A549 (cell line): ENCODE measurements around the gene JAM3. TPM values are rescaled to one million over a fixed set of nuclear protein-coding genes. Genes with fewer than 3 reads are reported as not detected.

ENCODE experiments used
- ATAC-seq, 2 experiments: fragments of 200-7000 bp in 1 of 2; fragments of >200 bp in 1 of 2; cut with Nextera tagmentation in 1 of 2; cut with Tn5 transposase in 1 of 2; 3 replicates each; pipeline versions ENCODE4 v1.8.0 to v1.9.1; 2018 to 2020; ENCODE audit warnings: mild to moderate bottlenecking in 1 of 2, moderate library complexity in 1 of 2
- CTCF ChIA-PET: fragments of 300-600 bp; sonication (Branson Sonifier 250); formaldehyde crosslinking; extraction: SDS; loops from one replicate; lab custom pipeline; 2021; ENCODE audit warnings: antibody characterized with exemption, inconsistent platforms; lab: Yijun Ruan, JAX
- POLR2A ChIA-PET: fragments of 350-600 bp; formaldehyde crosslinking; extraction: SDS; loops from one replicate; lab custom pipeline; 2021; ENCODE audit warnings: antibody characterized with exemption, inconsistent platforms; lab: Yijun Ruan, JAX
- DNase-seq, 2 experiments: peaks; one replicate each; pipeline versions ENCODE4 v3.0.0 to v3.0.0-alpha.2; 2011 to 2016; ENCODE audit warnings: low read depth in 1 of 2, low spot score in 1 of 2
- FAIRE-seq: peaks from 2 replicates; lab custom pipeline; 2011; peaks lifted over from hg19 to GRCh38; lab: Jason Lieb, UNC
- H3K27ac ChIP-seq, 2 experiments: fragments of >200 bp; sonication (Bioruptor Twin); formaldehyde crosslinking; 3 replicates each; pipeline ENCODE4 v1.5.1; 2016 to 2017
- H3K4me1 ChIP-seq: fragments of >200 bp; sonication (Bioruptor Twin); formaldehyde crosslinking; 3 replicates; pipeline ENCODE4 v1.6.1; 2016
- H3K4me2 ChIP-seq: fragments of >200 bp; sonication (Bioruptor Twin); formaldehyde crosslinking; 3 replicates; pipeline ENCODE4 v1.6.1; 2016
- H3K4me3 ChIP-seq: fragments of >200 bp; sonication (Bioruptor Twin); formaldehyde crosslinking; 3 replicates; pipeline ENCODE4 v1.5.1; 2016
- H3K9me3 ChIP-seq: fragments of >200 bp; sonication (Bioruptor Twin); formaldehyde crosslinking; 3 replicates; pipeline ENCODE4 v1.6.1; 2016
- EHMT2 ChIP-seq: fragments of 200-600 bp; sonication (generic); IDR thresholded peaks from 2 replicates; pipeline ENCODE4 v1.6.1; 2016; ENCODE audit warnings: antibody characterized with exemption, low read depth, mild to moderate bottlenecking, moderate library complexity
- ESRRA ChIP-seq: fragments of 150-350 bp; IDR thresholded peaks from 2 replicates; pipeline ENCODE4 v1.6.1; 2014; ENCODE audit warnings: mild to moderate bottlenecking, low read length, borderline replicate concordance
- FOSB ChIP-seq: fragments of 250-450 bp; sonication (Bioruptor Pico); IDR thresholded peaks from 2 replicates; pipeline ENCODE4 v1.5.0; 2020; ENCODE audit warnings: mild to moderate bottlenecking, moderate library complexity
- FOXS1 ChIP-seq: fragments of 250-450 bp; sonication (Bioruptor Pico); IDR thresholded peaks from 2 replicates; pipeline ENCODE4 v1.5.0; 2020; ENCODE audit warnings: mild to moderate bottlenecking, moderate library complexity
- HDAC2 ChIP-seq: fragments of 200-600 bp; sonication (generic); IDR thresholded peaks from 2 replicates; pipeline ENCODE4 v1.6.1; 2016
- HOXB13 ChIP-seq: fragments of 250-450 bp; sonication (Bioruptor Pico); IDR thresholded peaks from 2 replicates; pipeline ENCODE4 v1.5.0; 2020; ENCODE audit warnings: low read depth, mild to moderate bottlenecking, moderate library complexity
- JUN ChIP-seq, 2 experiments: fragments of >200 bp; sonication (Bioruptor Twin); formaldehyde crosslinking; IDR thresholded peaks; 2 replicates in 1 of 2; 3 replicates in 1 of 2; pipeline ENCODE4 v1.6.1; 2016 to 2017
- KDM5A ChIP-seq: fragments of 200-600 bp; sonication (generic); IDR thresholded peaks from 2 replicates; pipeline ENCODE4 v1.6.1; 2016; ENCODE audit warnings: antibody characterized with exemption, mild to moderate bottlenecking
- MYC ChIP-seq: IDR thresholded peaks from 2 replicates; pipeline ENCODE4 v1.6.1; 2012; ENCODE audit warnings: mild to moderate bottlenecking, inconsistent platforms, low read length, improper control_type of control experiment, borderline replicate concordance
- NPAS2 ChIP-seq: fragments of 250-450 bp; sonication (Bioruptor Pico); IDR thresholded peaks from 2 replicates; pipeline ENCODE4 v1.8.0; 2022; ENCODE audit warnings: mild to moderate bottlenecking, moderate library complexity, borderline replicate concordance
- RAD21 ChIP-seq, 2 experiments: fragments of >200 bp in 1 of 2; sonication (Bioruptor Twin) in 1 of 2; formaldehyde crosslinking in 1 of 2; IDR thresholded peaks in 1 of 2; conservative IDR thresholded peaks in 1 of 2; 2 replicates in 1 of 2; 3 replicates in 1 of 2; pipeline ENCODE4 v1.6.1; 2012 to 2018; ENCODE audit warnings: inconsistent platforms in 1 of 2
- RARB ChIP-seq: fragments of 250-450 bp; sonication (Bioruptor Pico); IDR thresholded peaks from 2 replicates; pipeline ENCODE4 v1.8.0; 2021; ENCODE audit warnings: mild to moderate bottlenecking, moderate library complexity
- RCOR1 ChIP-seq: fragments of 150-350 bp; IDR thresholded peaks from 2 replicates; pipeline ENCODE4 v1.6.1; 2014; ENCODE audit warnings: antibody characterized with exemption, low read length, low read depth
- RNF2 ChIP-seq: fragments of 200-600 bp; sonication (generic); IDR thresholded peaks from 2 replicates; pipeline ENCODE4 v1.6.1; 2016; ENCODE audit warnings: low read depth, mild to moderate bottlenecking, antibody characterized with exemption, moderate library complexity, borderline replicate concordance
- SREBF2 ChIP-seq: fragments of 450-650 bp; IDR thresholded peaks from 2 replicates; pipeline ENCODE4 v1.6.1; 2014; ENCODE audit warnings: mild to moderate bottlenecking, moderate library complexity
- TFCP2L1 ChIP-seq: fragments of 250-450 bp; sonication (Bioruptor Pico); IDR thresholded peaks from 2 replicates; pipeline ENCODE4 v1.5.0; 2021; ENCODE audit warnings: mild to moderate bottlenecking
- TP53 ChIP-seq: fragments of 250-450 bp; sonication (Bioruptor Pico); IDR thresholded peaks from 2 replicates; pipeline ENCODE4 v1.5.0; 2021; ENCODE audit warnings: mild to moderate bottlenecking, moderate library complexity
- ZNF302 ChIP-seq: fragments of 250-450 bp; sonication (Bioruptor Pico); IDR thresholded peaks from 2 replicates; pipeline ENCODE4 v1.9.0; 2021; ENCODE audit warnings: inconsistent platforms, mild to moderate bottlenecking, moderate library complexity
- WGBS: methylation state at CpG from one replicate; pipeline ENCODE4 v1.1.6; 2017; ENCODE audit errors: missing lambda C conversion rate; 5-methylcytosine and 5-hydroxymethylcytosine counted together
- polyA plus RNA-seq, 4 experiments: library from polyadenylated mRNA; depleted of rRNA in 3 of 4; stranded (reverse); fragments of >200 nt; fragmentation: RNase III in 1 of 4; extraction: RNeasy Plus Mini Kit Qiagen cat#74134 plus additional on column Dnase treatment in 1 of 4; gene quantifications; 2 replicates in 3 of 4; 3 replicates in 1 of 4; pipeline ENCODE4 v1.2.3, GENCODE V29; 2011 to 2017
- TF ChIP-seq, protein P1 (sequence below): IDR thresholded peaks from 2 replicates; pipeline ENCODE4 v1.6.1; 2012
- TF ChIP-seq, protein P2 (sequence below): fragments of 250-450 bp; sonication (Bioruptor Pico); IDR thresholded peaks from 2 replicates; pipeline ENCODE4 v1.5.0; 2021; ENCODE audit warnings: mild to moderate bottlenecking, moderate library complexity, borderline replicate concordance
- TF ChIP-seq, protein P3 (sequence below): fragments of 250-450 bp; sonication (Bioruptor Pico); IDR thresholded peaks from 2 replicates; pipeline ENCODE4 v1.5.0; 2020; ENCODE audit warnings: low read depth, mild to moderate bottlenecking, moderate library complexity
- TF ChIP-seq, protein P4 (sequence below): fragments of 200-600 bp; sonication (generic); IDR thresholded peaks from 2 replicates; pipeline ENCODE4 v1.6.1; 2016; ENCODE audit warnings: antibody characterized with exemption, mild to moderate bottlenecking, moderate library complexity
- TF ChIP-seq, protein P5 (sequence below): fragments of >200 bp; sonication (Bioruptor Twin); formaldehyde crosslinking; IDR thresholded peaks from 3 replicates; pipeline ENCODE4 v1.5.1; 2016
- TF ChIP-seq, protein P6 (sequence below): IDR thresholded peaks from 2 replicates; pipeline ENCODE4 v1.6.1; 2012; ENCODE audit warnings: low read depth, borderline replicate concordance
- TF ChIP-seq, protein P7 (sequence below): IDR thresholded peaks from 2 replicates; pipeline ENCODE4 v1.6.1; 2012
- TF ChIP-seq, protein P8 (sequence below): fragments of >200 bp; sonication (Bioruptor Twin); formaldehyde crosslinking; IDR thresholded peaks from 3 replicates; pipeline ENCODE4 v1.6.1; 2016

JAM3 gene
- polyA plus RNA-seq, 2 of the 4 experiments (the other 2 are of a cell fraction): 4.0 to 5.2 TPM

DNA sequence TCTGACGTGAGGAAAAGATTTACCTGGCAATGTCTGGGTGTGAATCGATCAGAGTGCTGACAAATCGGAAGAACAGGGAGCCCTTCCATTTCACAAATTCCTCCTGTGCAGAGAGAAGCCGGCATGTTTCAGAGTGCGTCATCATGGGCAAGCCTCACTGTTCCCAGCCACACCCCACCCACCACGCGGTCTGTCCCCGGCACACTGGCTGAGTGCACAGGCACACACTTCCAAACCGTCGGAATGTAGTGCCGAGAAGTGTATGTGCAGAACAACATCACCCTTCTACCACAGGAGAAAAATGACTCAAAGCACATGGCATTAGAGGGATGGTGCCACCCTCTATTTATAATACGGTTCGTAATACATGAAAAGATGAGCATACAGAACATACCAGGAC lies 107.4 kb downstream of the JAM3 start:
- WGBS: 96% methylated on average over 13 of the region's 13 CpGs
- Histone ChIP-seq H3K27ac (no peak overlapping the region), H3K4me2 (no peak overlapping the region), H3K4me3 (no peak overlapping the region), H3K9me3 (no peaks in the 10 kb centered on the region), H3K4me1 (no peaks in the 10 kb centered on the region)
- no peak for DNase-seq
- CTCF ChIA-PET: interaction anchor here (1.4 kb wide), 1 partner anchor 32 kb away, joined by 3 read pairs; no protein-coding TSS in a partner anchor
- TF ChIP-seq, protein P1, sequence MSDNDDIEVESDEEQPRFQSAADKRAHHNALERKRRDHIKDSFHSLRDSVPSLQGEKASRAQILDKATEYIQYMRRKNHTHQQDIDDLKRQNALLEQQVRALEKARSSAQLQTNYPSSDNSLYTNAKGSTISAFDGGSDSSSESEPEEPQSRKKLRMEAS: no peak
- no peak for TF ChIP-seq HDAC2
- TF ChIP-seq, protein P2, sequence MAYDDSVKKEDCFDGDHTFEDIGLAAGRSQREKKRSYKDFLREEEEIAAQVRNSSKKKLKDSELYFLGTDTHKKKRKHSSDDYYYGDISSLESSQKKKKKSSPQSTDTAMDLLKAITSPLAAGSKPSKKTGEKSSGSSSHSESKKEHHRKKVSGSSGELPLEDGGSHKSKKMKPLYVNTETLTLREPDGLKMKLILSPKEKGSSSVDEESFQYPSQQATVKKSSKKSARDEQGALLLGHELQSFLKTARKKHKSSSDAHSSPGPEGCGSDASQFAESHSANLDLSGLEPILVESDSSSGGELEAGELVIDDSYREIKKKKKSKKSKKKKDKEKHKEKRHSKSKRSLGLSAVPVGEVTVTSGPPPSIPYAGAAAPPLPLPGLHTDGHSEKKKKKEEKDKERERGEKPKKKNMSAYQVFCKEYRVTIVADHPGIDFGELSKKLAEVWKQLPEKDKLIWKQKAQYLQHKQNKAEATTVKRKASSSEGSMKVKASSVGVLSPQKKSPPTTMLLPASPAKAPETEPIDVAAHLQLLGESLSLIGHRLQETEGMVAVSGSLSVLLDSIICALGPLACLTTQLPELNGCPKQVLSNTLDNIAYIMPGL (CRISPR knock-in tag): no peak
- TF ChIP-seq KDM5A: no peak
- no peak for TF ChIP-seq FOXS1 (CRISPR knock-in tag)
- no peak for TF ChIP-seq EHMT2
- no peak for TF ChIP-seq ESRRA
- TF ChIP-seq RARB (CRISPR knock-in tag): no peak
- TF ChIP-seq NPAS2 (CRISPR knock-in tag): no peak
- TF ChIP-seq, protein P3, sequence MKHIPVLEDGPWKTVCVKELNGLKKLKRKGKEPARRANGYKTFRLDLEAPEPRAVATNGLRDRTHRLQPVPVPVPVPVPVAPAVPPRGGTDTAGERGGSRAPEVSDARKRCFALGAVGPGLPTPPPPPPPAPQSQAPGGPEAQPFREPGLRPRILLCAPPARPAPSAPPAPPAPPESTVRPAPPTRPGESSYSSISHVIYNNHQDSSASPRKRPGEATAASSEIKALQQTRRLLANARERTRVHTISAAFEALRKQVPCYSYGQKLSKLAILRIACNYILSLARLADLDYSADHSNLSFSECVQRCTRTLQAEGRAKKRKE (CRISPR knock-in tag): no peak
- TF ChIP-seq TP53 (CRISPR knock-in tag): no peak
- TF ChIP-seq FOSB (CRISPR knock-in tag): no peak
- TF ChIP-seq HOXB13: no peak
- TF ChIP-seq, protein P4, sequence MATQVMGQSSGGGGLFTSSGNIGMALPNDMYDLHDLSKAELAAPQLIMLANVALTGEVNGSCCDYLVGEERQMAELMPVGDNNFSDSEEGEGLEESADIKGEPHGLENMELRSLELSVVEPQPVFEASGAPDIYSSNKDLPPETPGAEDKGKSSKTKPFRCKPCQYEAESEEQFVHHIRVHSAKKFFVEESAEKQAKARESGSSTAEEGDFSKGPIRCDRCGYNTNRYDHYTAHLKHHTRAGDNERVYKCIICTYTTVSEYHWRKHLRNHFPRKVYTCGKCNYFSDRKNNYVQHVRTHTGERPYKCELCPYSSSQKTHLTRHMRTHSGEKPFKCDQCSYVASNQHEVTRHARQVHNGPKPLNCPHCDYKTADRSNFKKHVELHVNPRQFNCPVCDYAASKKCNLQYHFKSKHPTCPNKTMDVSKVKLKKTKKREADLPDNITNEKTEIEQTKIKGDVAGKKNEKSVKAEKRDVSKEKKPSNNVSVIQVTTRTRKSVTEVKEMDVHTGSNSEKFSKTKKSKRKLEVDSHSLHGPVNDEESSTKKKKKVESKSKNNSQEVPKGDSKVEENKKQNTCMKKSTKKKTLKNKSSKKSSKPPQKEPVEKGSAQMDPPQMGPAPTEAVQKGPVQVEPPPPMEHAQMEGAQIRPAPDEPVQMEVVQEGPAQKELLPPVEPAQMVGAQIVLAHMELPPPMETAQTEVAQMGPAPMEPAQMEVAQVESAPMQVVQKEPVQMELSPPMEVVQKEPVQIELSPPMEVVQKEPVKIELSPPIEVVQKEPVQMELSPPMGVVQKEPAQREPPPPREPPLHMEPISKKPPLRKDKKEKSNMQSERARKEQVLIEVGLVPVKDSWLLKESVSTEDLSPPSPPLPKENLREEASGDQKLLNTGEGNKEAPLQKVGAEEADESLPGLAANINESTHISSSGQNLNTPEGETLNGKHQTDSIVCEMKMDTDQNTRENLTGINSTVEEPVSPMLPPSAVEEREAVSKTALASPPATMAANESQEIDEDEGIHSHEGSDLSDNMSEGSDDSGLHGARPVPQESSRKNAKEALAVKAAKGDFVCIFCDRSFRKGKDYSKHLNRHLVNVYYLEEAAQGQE: no peak
- TF ChIP-seq RCOR1: no peak
- no peak for TF ChIP-seq TFCP2L1 (CRISPR knock-in tag)
- no peak for TF ChIP-seq SREBF2
- TF ChIP-seq MYC: no peak
- no peak for TF ChIP-seq JUN (IDR thresholded peaks at IDR 0.05)
- no peak for ATAC-seq
- POLR2A ChIA-PET: no interaction called here
- FAIRE-seq: no peak

DNA sequence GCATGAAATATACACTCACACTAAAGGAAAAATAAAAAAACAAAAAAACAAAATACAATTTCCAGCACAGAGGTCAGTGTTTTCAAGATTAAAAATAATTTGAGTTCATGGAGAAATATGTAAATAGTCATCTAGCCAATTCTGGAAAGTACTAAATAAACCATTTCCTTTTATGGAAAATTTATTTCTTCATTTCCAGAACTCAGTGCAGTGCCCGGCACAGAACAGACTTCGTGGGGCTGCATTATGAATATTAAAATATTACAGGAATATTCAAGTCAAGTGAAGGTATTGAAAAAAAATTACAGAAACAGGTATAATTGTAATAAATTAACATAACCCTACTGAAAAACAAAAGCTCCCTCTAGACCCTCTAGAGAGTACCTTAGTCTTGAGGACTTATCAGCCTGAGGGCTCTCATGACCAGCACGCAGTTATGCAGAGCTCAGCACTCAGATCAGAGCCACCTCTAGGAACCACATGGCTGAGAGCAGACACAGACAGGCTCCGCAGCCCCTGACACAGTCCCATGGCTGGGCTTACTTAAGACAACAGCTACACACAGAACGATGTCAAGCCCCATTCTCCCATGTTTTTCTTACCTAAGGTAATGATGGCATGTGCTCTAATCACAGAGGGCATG lies 109.3 kb downstream of the JAM3 start:
- Histone ChIP-seq H3K9me3 (no peaks in the 10 kb centered on the region), H3K4me3 (no peak overlapping the region), H3K4me1 (no peaks in the 10 kb centered on the region), H3K4me2 (no peak overlapping the region), H3K27ac (no peak overlapping the region)
- WGBS: 57% methylated on average over 3 of the region's 5 CpGs
- ChIA-PET CTCF (interaction anchor here (1.3 kb wide), 1 partner anchor 10 kb away, joined by 4 read pairs; no protein-coding TSS in a partner anchor), POLR2A (no interaction called here)
- DNase-seq (no peak), ATAC-seq (no peak), FAIRE-seq (no peak)
- TF ChIP-seq RAD21 (conservative IDR thresholded peaks at IDR 0.05 in 1 of 2, IDR thresholded peaks at IDR 0.05 in 1 of 2): no peak
- no peak for TF ChIP-seq ZNF302
- TF ChIP-seq, protein P5, sequence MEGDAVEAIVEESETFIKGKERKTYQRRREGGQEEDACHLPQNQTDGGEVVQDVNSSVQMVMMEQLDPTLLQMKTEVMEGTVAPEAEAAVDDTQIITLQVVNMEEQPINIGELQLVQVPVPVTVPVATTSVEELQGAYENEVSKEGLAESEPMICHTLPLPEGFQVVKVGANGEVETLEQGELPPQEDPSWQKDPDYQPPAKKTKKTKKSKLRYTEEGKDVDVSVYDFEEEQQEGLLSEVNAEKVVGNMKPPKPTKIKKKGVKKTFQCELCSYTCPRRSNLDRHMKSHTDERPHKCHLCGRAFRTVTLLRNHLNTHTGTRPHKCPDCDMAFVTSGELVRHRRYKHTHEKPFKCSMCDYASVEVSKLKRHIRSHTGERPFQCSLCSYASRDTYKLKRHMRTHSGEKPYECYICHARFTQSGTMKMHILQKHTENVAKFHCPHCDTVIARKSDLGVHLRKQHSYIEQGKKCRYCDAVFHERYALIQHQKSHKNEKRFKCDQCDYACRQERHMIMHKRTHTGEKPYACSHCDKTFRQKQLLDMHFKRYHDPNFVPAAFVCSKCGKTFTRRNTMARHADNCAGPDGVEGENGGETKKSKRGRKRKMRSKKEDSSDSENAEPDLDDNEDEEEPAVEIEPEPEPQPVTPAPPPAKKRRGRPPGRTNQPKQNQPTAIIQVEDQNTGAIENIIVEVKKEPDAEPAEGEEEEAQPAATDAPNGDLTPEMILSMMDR: no peak
- TF ChIP-seq, protein P6, sequence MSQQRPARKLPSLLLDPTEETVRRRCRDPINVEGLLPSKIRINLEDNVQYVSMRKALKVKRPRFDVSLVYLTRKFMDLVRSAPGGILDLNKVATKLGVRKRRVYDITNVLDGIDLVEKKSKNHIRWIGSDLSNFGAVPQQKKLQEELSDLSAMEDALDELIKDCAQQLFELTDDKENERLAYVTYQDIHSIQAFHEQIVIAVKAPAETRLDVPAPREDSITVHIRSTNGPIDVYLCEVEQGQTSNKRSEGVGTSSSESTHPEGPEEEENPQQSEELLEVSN: no peak
- no peak for TF ChIP-seq JUN (IDR thresholded peaks at IDR 0.05)
- no peak for TF ChIP-seq RNF2
- TF ChIP-seq, protein P7, sequence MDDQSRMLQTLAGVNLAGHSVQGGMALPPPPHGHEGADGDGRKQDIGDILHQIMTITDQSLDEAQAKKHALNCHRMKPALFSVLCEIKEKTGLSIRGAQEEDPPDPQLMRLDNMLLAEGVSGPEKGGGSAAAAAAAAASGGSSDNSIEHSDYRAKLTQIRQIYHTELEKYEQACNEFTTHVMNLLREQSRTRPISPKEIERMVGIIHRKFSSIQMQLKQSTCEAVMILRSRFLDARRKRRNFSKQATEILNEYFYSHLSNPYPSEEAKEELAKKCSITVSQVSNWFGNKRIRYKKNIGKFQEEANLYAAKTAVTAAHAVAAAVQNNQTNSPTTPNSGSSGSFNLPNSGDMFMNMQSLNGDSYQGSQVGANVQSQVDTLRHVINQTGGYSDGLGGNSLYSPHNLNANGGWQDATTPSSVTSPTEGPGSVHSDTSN: no peak
- TF ChIP-seq, protein P8, sequence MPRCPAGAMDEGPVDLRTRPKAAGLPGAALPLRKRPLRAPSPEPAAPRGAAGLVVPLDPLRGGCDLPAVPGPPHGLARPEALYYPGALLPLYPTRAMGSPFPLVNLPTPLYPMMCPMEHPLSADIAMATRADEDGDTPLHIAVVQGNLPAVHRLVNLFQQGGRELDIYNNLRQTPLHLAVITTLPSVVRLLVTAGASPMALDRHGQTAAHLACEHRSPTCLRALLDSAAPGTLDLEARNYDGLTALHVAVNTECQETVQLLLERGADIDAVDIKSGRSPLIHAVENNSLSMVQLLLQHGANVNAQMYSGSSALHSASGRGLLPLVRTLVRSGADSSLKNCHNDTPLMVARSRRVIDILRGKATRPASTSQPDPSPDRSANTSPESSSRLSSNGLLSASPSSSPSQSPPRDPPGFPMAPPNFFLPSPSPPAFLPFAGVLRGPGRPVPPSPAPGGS: no peak
